Fibroblast of the conjunctiva (primary cell): ENCODE measurements around the gene ELP5.
A peak's percentile ranks its signal among the peaks of the same experiment; 100 is the strongest.

ENCODE experiments used
- DNase-seq: peaks from one replicate; pipeline ENCODE4 v3.0.0-alpha.2; 2010; ENCODE audit warnings: low read depth

Gene ELP5

GRCh38 chr17:7219229-7219811 lies 32.7 kb upstream of the ELP5 start:
- DNase-seq = no peak

GRCh38 chr17:7219812-7220592 lies 32.0 kb upstream of the ELP5 start, which contains the start of the genes ACADVL and DLG4:
TSS of gene ACADVL (plus strand) at chr17:7219938. CDS start at chr17:7219985, 47 bp downstream.
TSS of gene DLG4 (minus strand) at chr17:7219836.
- DNase-seq = peak; percentile 85

- peak; percentile 46 for DNase-seq
Measured at GRCh38 chr17:7220593-7221277, 31.3 kb upstream of the ELP5 start.

GRCh38 chr17:7221278-7222092 lies 30.5 kb upstream of the ELP5 start:
- DNase-seq = no peak

GRCh38 chr17:7222093-7222971 lies 29.7 kb upstream of the ELP5 start:
- DNase-seq = no peak

- DNase-seq = no peak
Measured at GRCh38 chr17:7222972-7223292, 29.1 kb upstream of the ELP5 start.

- no peak for DNase-seq
Measured at GRCh38 chr17:7223375-7223774, 28.6 kb upstream of the ELP5 start.

GRCh38 chr17:7224110-7224509 lies 27.9 kb upstream of the ELP5 start:
- no peak for DNase-seq

GRCh38 chr17:7224661-7225111 lies 27.3 kb upstream of the ELP5 start:
- DNase-seq = no peak

- no peak for DNase-seq
Measured at GRCh38 chr17:7225711-7226331, 26.2 kb upstream of the ELP5 start.

- no peak for DNase-seq
Measured at GRCh38 chr17:7226721-7227710, 25.0 kb upstream of the ELP5 start.

GRCh38 chr17:7228920-7229319 lies 23.1 kb upstream of the ELP5 start:
- no peak for DNase-seq

GRCh38 chr17:7229504-7229903 lies 22.5 kb upstream of the ELP5 start:
- no peak for DNase-seq

- DNase-seq = no peak
Measured at GRCh38 chr17:7232114-7232513, 19.9 kb upstream of the ELP5 start.

GRCh38 chr17:7233701-7234082 lies 18.3 kb upstream of the ELP5 start:
- DNase-seq = no peak

GRCh38 chr17:7234083-7234951 lies 17.7 kb upstream of the ELP5 start, which contains the start of gene DVL2:
TSS of gene DVL2 (minus strand) at chr17:7234517. CDS start at chr17:7234262, 255 bp downstream.
- DNase-seq = peak; percentile 91

GRCh38 chr17:7235693-7236665 lies 16.0 kb upstream of the ELP5 start:
- no peak for DNase-seq
